IPS-20b (cell line): ENCODE data around the gene NTN1.

Experiments
- H3K27ac ChIP-seq: one replicate; pipeline ENCODE4 v1.5.1; 2013; ENCODE audit warnings: low read length
- H3K27me3 ChIP-seq: 2 replicates; pipeline ENCODE4 v1.6.1; 2013; ENCODE audit warnings: mild to moderate bottlenecking, low read length, inconsistent platforms; ENCODE audit not compliant: insufficient read depth
- H3K36me3 ChIP-seq: 2 replicates; pipeline ENCODE4 v1.6.1; 2013; ENCODE audit warnings: low read depth, mild to moderate bottlenecking, inconsistent platforms, low read length, moderate library complexity; ENCODE audit not compliant: insufficient read depth
- H3K4me1 ChIP-seq: 2 replicates; pipeline ENCODE4 v1.6.1; 2013; ENCODE audit warnings: mild to moderate bottlenecking, control low read depth, inconsistent platforms, low read length, moderate library complexity; ENCODE audit not compliant: insufficient read depth
- H3K4me3 ChIP-seq: 2 replicates; pipeline ENCODE4 v1.5.1; 2013; ENCODE audit warnings: mild to moderate bottlenecking, low read length, inconsistent platforms
- H3K9ac ChIP-seq: 2 replicates; pipeline ENCODE4 v1.6.1; 2013; ENCODE audit warnings: low read depth, mild to moderate bottlenecking, inconsistent platforms, low read length, moderate library complexity
- H3K9me3 ChIP-seq: 2 replicates; pipeline ENCODE4 v1.6.1; 2013; ENCODE audit warnings: mild to moderate bottlenecking, low read depth, low read length, inconsistent platforms; ENCODE audit not compliant: insufficient read depth

Gene NTN1

GRCh38 chr17:9158544-9159452 is 137.5 kb downstream of the NTN1 start:
- Histone ChIP-seq H3K9ac (no peak overlapping the region), H3K4me1 (peaks cover 2% of the 10 kb centered on the region; the same call in 1 of the 2 replicates), H3K9me3 (peaks cover 3% of the 10 kb centered on the region; the same call in 1 of the 2 replicates), H3K4me3 (no peak overlapping the region), H3K27ac (no peak overlapping the region), H3K36me3 (no peaks in the 10 kb centered on the region), H3K27me3 (no peaks in the 10 kb centered on the region; the same call in 1 of the 2 replicates)

GRCh38 chr17:9162275-9162985 is 141.1 kb downstream of the NTN1 start:
- Histone ChIP-seq H3K9ac (no peak overlapping the region), H3K27ac (no peak overlapping the region), H3K36me3 (no peaks in the 10 kb centered on the region), H3K27me3 (no peaks in the 10 kb centered on the region), H3K4me1 (peaks cover 2% of the 10 kb centered on the region; the same call in 1 of the 2 replicates), H3K4me3 (no peak overlapping the region), H3K9me3 (peaks cover 3% of the 10 kb centered on the region; the same call in 1 of the 2 replicates)

- Histone ChIP-seq H3K9ac (no peak overlapping the region), H3K36me3 (no peaks in the 10 kb centered on the region), H3K27ac (no peak overlapping the region), H3K4me1 (peaks cover 12% of the 10 kb centered on the region), H3K27me3 (no peaks in the 10 kb centered on the region), H3K4me3 (no peak overlapping the region), H3K9me3 (no peaks in the 10 kb centered on the region)
These were observed 145.5 kb downstream of the NTN1 start for GRCh38 chr17:9166788-9167187.

GRCh38 chr17:9167379-9167778 is 146.1 kb downstream of the NTN1 start:
- Histone ChIP-seq H3K27ac (no peak overlapping the region), H3K27me3 (no peaks in the 10 kb centered on the region), H3K4me1 (peaks cover 12% of the 10 kb centered on the region), H3K4me3 (no peak overlapping the region), H3K9me3 (no peaks in the 10 kb centered on the region), H3K36me3 (no peaks in the 10 kb centered on the region), H3K9ac (no peak overlapping the region)

GRCh38 chr17:9169116-9169515 is 147.8 kb downstream of the NTN1 start:
- Histone ChIP-seq H3K27me3 (no peaks in the 10 kb centered on the region), H3K9me3 (no peaks in the 10 kb centered on the region), H3K4me1 (peaks cover 12% of the 10 kb centered on the region)

GRCh38 chr17:9170336-9170735 is 149.0 kb downstream of the NTN1 start:
- Histone ChIP-seq H3K27me3 (no peaks in the 10 kb centered on the region), H3K36me3 (no peaks in the 10 kb centered on the region), H3K4me1 (peaks cover 12% of the 10 kb centered on the region), H3K4me3 (no peak overlapping the region), H3K9me3 (no peaks in the 10 kb centered on the region), H3K27ac (no peak overlapping the region), H3K9ac (no peak overlapping the region)

More at GRCh38 chr17:9169116-9169515, 147.8 kb downstream of the NTN1 start:
- Histone ChIP-seq H3K4me3 (no peak overlapping the region), H3K36me3 (no peaks in the 10 kb centered on the region), H3K9ac (no peak overlapping the region), H3K27ac (no peak overlapping the region)

- H3K27me3 ChIP-seq, result no peaks in the 10 kb centered on the region
These were observed 149.5 kb downstream of the NTN1 start for GRCh38 chr17:9170853-9171252.

GRCh38 chr17:9173386-9173983 is 152.2 kb downstream of the NTN1 start:
- no peak overlapping the region for H3K27ac ChIP-seq
- H3K4me3 ChIP-seq, result no peak overlapping the region
- no peaks in the 10 kb centered on the region for H3K36me3 ChIP-seq
- no peaks in the 10 kb centered on the region for H3K27me3 ChIP-seq
- H3K4me1 ChIP-seq, result peaks cover 12% of the 10 kb centered on the region
- H3K9ac ChIP-seq, result no peak overlapping the region
- no peaks in the 10 kb centered on the region for H3K9me3 ChIP-seq

More at GRCh38 chr17:9170853-9171252, 149.5 kb downstream of the NTN1 start:
- H3K9me3 ChIP-seq, result no peaks in the 10 kb centered on the region
- H3K9ac ChIP-seq, result no peak overlapping the region
- peaks cover 12% of the 10 kb centered on the region for H3K4me1 ChIP-seq
- H3K4me3 ChIP-seq, result no peak overlapping the region
- no peak overlapping the region for H3K27ac ChIP-seq
- H3K36me3 ChIP-seq, result no peaks in the 10 kb centered on the region

- H3K36me3 ChIP-seq, result no peaks in the 10 kb centered on the region
- H3K4me3 ChIP-seq, result no peak overlapping the region
- H3K4me1 ChIP-seq, result peaks cover 12% of the 10 kb centered on the region
- H3K27ac ChIP-seq, result no peak overlapping the region
- H3K27me3 ChIP-seq, result no peaks in the 10 kb centered on the region
- no peak overlapping the region for H3K9ac ChIP-seq
- no peaks in the 10 kb centered on the region for H3K9me3 ChIP-seq
These were observed 153.0 kb downstream of the NTN1 start for GRCh38 chr17:9174312-9174711.

- Histone ChIP-seq H3K4me3 (no peak overlapping the region), H3K27me3 (no peaks in the 10 kb centered on the region), H3K9ac (no peak overlapping the region), H3K27ac (no peak overlapping the region), H3K9me3 (no peaks in the 10 kb centered on the region), H3K36me3 (no peaks in the 10 kb centered on the region), H3K4me1 (peaks cover 12% of the 10 kb centered on the region)
These were observed 153.7 kb downstream of the NTN1 start for GRCh38 chr17:9174779-9175574.
